T-helper 2 cell treated with Interferon-gamma antibody and Interleukin-4, amounts not matched to agents 100 ng/mL and 5 ng/mL, for 36 hours (primary cell): Measurements from ENCODE around the gene ERLEC1. TPM values are rescaled to one million over a fixed set of nuclear protein-coding genes. Genes with fewer than 3 reads are reported as not detected.

Experiments
- total RNA-seq: library from RNA; stranded (reverse); gene quantifications from 2 replicates; pipeline ENCODE4 v1.2.3, GENCODE V29; 2022

Gene ERLEC1
- total RNA-seq, 1 donor from 2014 or later: 28.1 TPM

Other genes starting within 250 kb of the ERLEC1 start
- 16.5 and 17.2 TPM in 2 replicates for gene CHAC2, start 19.2 kb upstream of the ERLEC1 start, total RNA-seq
- 23.5 and 24.0 TPM in 2 replicates for gene ASB3, start 91 bp upstream of the ERLEC1 start, total RNA-seq
- 3.5 and 3.6 TPM in 2 replicates for gene GPR75, start 72.9 kb downstream of the ERLEC1 start, total RNA-seq
- gene PSME4, start 183.9 kb downstream of the ERLEC1 start, total RNA-seq: 57.0 and 58.7 TPM in 2 replicates